GM21786 (cell line): ENCODE results near the gene INKA2.

Source experiments
- ATAC-seq: cut with Tn5 transposase; IDR thresholded peaks from one replicate; pipeline ENCODE4 v1.9.1; 2021; ENCODE audit not compliant: unreplicated experiment

INKA2 gene

DNA sequence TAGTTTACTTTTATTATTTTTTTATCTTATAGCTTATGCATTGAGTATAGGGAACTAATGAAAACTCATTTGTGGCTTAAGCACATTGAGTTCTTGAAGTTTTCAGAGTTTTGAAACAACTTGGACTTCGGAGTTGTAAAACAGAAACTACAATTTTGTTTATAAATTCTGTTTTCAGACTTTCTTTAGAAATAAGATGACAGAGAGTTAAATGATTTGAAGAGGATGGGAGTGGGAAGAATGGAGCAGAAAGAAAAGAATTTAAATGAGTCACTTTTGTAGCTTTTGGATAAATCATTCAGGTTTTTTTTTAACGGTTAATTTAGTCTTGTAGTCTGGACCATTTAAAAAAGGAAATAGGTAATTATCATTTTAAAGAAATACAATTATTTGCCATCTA is 32.3 kb downstream of the INKA2 start:
- ATAC-seq, result no peak

DNA sequence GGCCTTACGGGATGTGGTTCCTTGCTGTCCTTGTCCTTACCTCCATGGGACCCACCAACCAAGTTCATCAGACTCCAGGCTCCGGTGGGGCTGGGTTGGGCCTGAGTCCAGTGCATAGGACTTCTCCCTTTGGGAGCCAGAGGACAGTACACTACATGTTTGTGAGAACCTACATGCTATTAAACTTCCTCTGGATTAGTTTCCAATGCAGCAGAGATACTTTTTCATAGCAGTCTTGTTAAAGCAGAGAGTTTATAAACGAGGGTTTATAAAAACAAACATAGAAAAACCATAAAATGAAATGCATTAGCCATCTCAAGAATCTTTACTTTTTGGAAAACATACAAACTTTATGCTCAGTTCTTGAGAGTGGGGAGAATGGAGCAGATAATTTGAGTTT is 33.4 kb downstream of the INKA2 start:
- ATAC-seq, result no peak

DNA sequence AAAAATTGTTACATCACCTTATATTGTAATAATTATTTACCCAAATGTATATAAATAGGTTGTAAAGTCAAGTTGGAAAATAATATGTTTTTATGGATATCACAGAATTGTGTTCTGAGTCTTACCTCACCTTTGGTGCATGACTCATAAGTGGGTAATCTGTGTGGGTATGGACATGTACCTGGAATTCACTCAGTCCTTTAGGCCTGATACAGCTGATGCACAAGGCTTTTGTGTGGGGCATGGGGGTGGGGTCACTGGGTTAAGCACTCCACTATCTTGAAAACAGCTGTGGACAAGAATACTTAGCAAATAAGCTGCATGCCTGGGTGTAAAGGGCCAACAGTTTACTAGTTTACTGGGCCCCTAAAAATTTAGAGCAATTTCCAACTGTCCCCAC is 34.4 kb downstream of the INKA2 start:
- ATAC-seq, result no peak

DNA sequence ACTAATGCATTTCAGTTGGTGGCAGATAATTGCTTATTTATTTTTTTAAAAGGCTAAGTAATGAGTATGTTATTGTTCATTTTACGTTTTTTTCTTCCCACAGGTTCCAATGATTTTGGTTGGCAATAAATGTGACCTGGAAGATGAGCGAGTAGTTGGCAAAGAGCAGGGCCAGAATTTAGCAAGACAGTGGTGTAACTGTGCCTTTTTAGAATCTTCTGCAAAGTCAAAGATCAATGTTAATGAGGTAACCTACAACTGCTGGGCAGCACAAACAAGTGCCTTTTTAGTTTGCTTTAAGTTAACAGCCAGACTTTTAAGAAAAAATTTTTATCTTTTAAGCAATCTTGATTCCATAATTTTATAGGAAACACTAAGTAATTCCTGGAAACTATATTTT is 35.0 kb downstream of the INKA2 start:
- ATAC-seq, result no peak

DNA sequence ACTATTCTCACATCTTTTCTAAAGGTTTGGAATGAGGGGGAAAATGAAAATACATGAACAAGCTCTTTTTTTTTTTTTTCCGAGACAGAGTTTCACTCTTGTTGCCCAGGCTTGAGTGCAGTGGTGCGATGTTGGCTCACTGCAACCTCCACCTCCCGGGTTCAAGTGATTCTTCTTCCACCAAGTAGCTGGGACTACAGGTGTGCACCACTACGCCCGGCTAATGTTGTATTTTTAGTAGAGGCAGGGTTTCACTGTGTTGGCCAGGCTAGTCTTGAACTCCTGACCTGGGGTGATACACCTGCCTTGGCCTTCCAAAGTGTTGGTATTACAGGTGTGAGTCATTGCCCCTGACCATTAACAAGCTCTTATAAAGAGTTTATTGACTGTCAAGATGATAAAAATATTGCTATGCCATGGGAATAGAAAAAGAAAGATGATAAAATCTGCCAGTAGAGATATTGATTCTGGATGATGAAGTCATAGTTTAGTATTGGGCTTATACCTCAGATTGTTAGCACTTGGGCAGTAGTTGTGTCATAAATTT is 36.6 kb downstream of the INKA2 start:
- no peak for ATAC-seq

DNA sequence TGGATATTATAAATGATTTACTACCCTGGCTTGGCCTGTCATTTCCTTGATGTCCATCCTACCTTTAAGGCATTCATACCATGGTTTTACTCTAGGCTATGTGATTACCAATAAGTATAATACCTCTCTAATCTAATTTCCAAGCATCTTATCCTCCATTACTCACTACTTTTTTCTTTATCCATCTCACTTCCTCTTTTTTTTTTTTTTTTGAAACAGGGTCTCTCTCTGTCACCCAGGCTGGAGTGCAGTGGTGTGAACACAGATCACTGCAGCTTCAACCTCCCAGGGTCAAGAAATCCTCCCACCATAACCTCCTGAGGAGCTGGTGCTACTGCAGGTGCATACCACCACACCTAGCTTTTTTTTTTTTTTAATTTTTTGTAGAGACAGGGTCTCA is 39.9 kb downstream of the INKA2 start:
- ATAC-seq, result no peak

DNA sequence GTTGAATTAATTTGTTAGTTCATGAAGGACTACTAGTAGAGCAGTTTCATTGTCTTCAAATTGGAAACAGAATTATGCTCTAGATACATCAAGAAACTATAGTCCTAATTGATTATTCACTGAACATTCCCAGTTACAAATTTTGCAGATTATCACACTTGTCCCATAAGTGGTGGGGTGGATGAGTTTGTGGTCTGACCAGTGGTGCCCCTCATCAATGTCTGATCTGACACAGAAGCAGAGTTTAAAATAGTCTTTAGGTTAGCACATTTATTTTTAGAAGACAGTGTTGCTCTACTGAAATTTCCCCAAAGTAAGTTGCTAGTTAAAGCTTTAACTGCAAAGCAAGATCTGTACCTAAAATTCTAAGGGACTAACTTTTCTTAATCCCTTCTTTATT is 42.9 kb downstream of the INKA2 start:
- no peak for ATAC-seq

DNA sequence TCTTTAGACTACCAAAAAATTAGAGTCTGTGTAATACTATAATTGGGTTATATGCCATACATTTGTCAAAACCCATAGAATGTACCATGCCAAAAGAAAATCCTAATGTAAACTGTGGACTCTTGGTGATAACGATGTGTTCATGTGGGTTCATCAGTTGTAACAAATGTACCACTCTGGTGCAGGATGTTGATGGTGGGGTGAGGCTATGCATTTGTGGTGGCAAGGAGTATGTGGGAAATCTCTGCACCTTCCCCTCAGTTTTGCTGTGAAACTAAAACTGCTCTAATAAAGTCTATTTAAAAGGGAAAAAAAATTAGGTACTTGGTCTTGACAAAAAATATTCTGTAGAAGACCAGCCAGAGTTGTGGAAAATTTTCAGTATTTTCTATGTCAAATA is 43.4 kb downstream of the INKA2 start:
- ATAC-seq, result no peak

DNA sequence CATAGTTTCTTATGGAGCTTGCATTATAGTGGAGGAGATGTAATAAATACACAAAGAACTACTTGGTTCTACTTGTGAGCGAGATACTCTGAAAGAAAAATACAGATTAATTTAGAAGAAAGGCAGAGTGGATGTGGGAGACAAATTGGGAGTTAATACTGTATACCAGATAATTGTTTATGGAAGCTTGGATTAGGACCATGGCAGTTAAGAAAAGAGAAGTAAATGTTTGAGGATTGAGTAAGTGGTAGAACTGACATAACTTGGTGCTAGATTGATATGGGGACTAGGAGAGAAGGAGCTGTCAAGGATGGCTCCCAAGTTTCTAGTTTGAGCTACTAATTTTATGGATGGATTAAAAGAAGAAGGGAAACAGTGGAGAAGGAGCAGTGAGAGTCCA is 47.3 kb downstream of the INKA2 start:
- ATAC-seq, result no peak

DNA sequence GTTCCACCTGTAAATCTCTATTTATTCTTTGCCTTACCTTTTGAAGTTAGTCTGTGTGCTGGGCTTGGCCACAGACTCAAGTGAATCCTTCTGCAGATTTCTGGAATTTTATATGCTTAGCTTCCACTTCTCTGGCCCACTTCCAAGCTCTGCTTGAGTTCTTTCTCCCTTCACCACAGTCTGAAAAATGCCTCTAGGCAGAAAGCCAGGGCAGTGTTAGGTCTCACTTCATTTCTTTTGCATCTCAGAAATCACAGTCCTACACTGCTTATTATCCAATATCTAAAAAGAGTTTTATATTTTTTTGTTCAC is 48.9 kb downstream of the INKA2 start:
- no peak for ATAC-seq
